HepG2 (cell line): Measurements from ENCODE around the gene TIMM44. TPM values are rescaled to one million over a fixed set of nuclear protein-coding genes. Genes with fewer than 3 reads are reported as not detected.

Source experiments
- ATAC-seq: fragments of 200-7000 bp; cut with Tn5 transposase; 3 replicates; pipeline ENCODE4 v1.9.1; 2020; ENCODE audit warnings: mild to moderate bottlenecking, moderate library complexity
- BruUV-seq: library from RNA; stranded (reverse); fragments of 400-500 nt; replicated peaks from 2 replicates; lab custom pipeline; 2021; lab: Mats Ljungman, UMichigan
- CTCF ChIA-PET: fragments of 300-600 bp; formaldehyde crosslinking; extraction: SDS; loops from one replicate; lab custom pipeline; 2021; ENCODE audit warnings: low total read pairs, inconsistent platforms, low intra/inter-chr PET ratio; lab: Yijun Ruan, JAX
- POLR2A ChIA-PET: fragments of 350-600 bp; sonication (Branson Sonifier 250); formaldehyde crosslinking; loops from one replicate; lab custom pipeline; 2020; ENCODE audit warnings: antibody characterized with exemption, inconsistent platforms; lab: Yijun Ruan, JAX
- DNase-seq: peaks from one replicate; pipeline ENCODE4 v3.0.0-alpha.2; 2015; ENCODE audit warnings: low spot score
- FAIRE-seq: peaks from 3 replicates; lab custom pipeline; 2011; peaks lifted over from hg19 to GRCh38; lab: Jason Lieb, UNC
- H2AFZ ChIP-seq: one replicate; pipeline ENCODE4 v1.6.1; 2011; ENCODE audit warnings: low read length, inconsistent platforms
- H3K27ac ChIP-seq: fragments of 300-600 bp; 3 replicates; pipeline ENCODE4 v1.8.0; 2011; ENCODE audit warnings: mixed run types, mild to moderate bottlenecking, mixed read lengths, low read length, inconsistent platforms; ENCODE audit not compliant: insufficient read depth; ENCODE audit errors: extremely low read length
- H3K27me3 ChIP-seq, 2 experiments: fragments of 200-600 bp in 1 of 2; 2 replicates in 1 of 2; 3 replicates in 1 of 2; pipeline versions ENCODE4 v1.6.0 to v1.8.0; 2011; ENCODE audit warnings: low read length in 2 of 2, mild to moderate bottlenecking in 2 of 2, moderate library complexity in 2 of 2, inconsistent platforms in 1 of 2; ENCODE audit not compliant: insufficient read depth in 2 of 2, control insufficient read depth in 1 of 2
- H3K36me3 ChIP-seq, 2 experiments: fragments of 200-600 bp in 1 of 2; replicated peaks in 1 of 2; 2 replicates in 1 of 2; 3 replicates in 1 of 2; pipeline versions ENCODE4 v1.5.1 to v1.8.0; 2011; ENCODE audit warnings: low read length in 2 of 2, inconsistent platforms in 1 of 2; ENCODE audit not compliant: insufficient read depth in 2 of 2, control insufficient read depth in 1 of 2
- H3K4me1 ChIP-seq: 2 replicates; pipeline ENCODE4 v1.5.1; 2012; ENCODE audit warnings: low read length, inconsistent platforms; ENCODE audit not compliant: insufficient read depth
- H3K4me2 ChIP-seq: 2 replicates; pipeline ENCODE4 v1.6.0; 2011; ENCODE audit warnings: low read depth, low read length, inconsistent platforms
- H3K4me3 ChIP-seq, 3 experiments: fragments of 200-600 bp in 1 of 3; sonication (generic), shearing (Covaris generic) in 1 of 3; replicated peaks in 1 of 3; 2 replicates each; pipeline ENCODE4 v1.5.1; 2011 to 2016; ENCODE audit warnings: low read length in 3 of 3, inconsistent platforms in 2 of 3, low read depth in 2 of 3, mild to moderate bottlenecking in 2 of 3, control low read depth in 1 of 3, mixed read lengths in 1 of 3; ENCODE audit not compliant: insufficient read depth in 1 of 3
- H3K79me2 ChIP-seq: one replicate; pipeline ENCODE4 v1.6.1; 2011; ENCODE audit warnings: low read length, inconsistent platforms; ENCODE audit not compliant: insufficient read depth
- H3K9ac ChIP-seq: 2 replicates; pipeline ENCODE4 v1.6.0; 2011; ENCODE audit warnings: mild to moderate bottlenecking, low read depth, low read length, inconsistent platforms; ENCODE audit not compliant: insufficient read depth
- H3K9me3 ChIP-seq: 2 replicates; pipeline ENCODE4 v1.5.1; 2012; ENCODE audit warnings: mild to moderate bottlenecking, low read length
- H4K20me1 ChIP-seq: 2 replicates; pipeline ENCODE4 v1.6.0; 2011; ENCODE audit warnings: inconsistent platforms, mild to moderate bottlenecking, low read length, moderate library complexity; ENCODE audit not compliant: insufficient read depth
- ARID5B ChIP-seq: IDR thresholded peaks from 2 replicates; pipeline ENCODE4 v1.4.0; 2020; ENCODE audit warnings: mild to moderate bottlenecking, missing genetic modification reagents
- CC2D1A ChIP-seq: sonication (generic); formaldehyde crosslinking; IDR thresholded peaks from 2 replicates; pipeline ENCODE4 v1.8.1; 2023; ENCODE audit warnings: mild to moderate bottlenecking, missing genetic modification reagents
- CENPX ChIP-seq: sonication (generic); formaldehyde crosslinking; IDR thresholded peaks from 2 replicates; pipeline ENCODE4 v1.9.0; 2021; ENCODE audit warnings: mild to moderate bottlenecking, missing genetic modification reagents, moderate library complexity
- FOXO1 ChIP-seq: sonication (generic); formaldehyde crosslinking; IDR thresholded peaks from 2 replicates; pipeline ENCODE4 v1.4.0; 2020; ENCODE audit warnings: missing genetic modification reagents
- MBD4 ChIP-seq: IDR thresholded peaks from 2 replicates; pipeline ENCODE4 v1.6.1; 2012; ENCODE audit warnings: low read length, inconsistent platforms, borderline replicate concordance
- NCOR1 ChIP-seq: fragments of 200-600 bp; sonication (generic); IDR thresholded peaks from 2 replicates; pipeline ENCODE4 v1.7.0; 2017; ENCODE audit warnings: antibody characterized with exemption, low read length, borderline replicate concordance
- SALL2 ChIP-seq: sonication (generic); formaldehyde crosslinking; IDR thresholded peaks from 2 replicates; pipeline ENCODE4 v1.8.1; 2023; ENCODE audit warnings: mild to moderate bottlenecking, missing genetic modification reagents, inconsistent platforms
- SOX6 ChIP-seq, 2 experiments: fragments of 450-650 bp in 1 of 2; sonication (generic) in 1 of 2; formaldehyde crosslinking in 1 of 2; IDR thresholded peaks; 2 replicates each; pipeline versions ENCODE4 v1.4.0 to v1.6.1; 2017 to 2020; ENCODE audit warnings: antibody characterized with exemption in 1 of 2, mild to moderate bottlenecking in 1 of 2, missing genetic modification reagents in 1 of 2
- ZNF569 ChIP-seq: sonication (generic); formaldehyde crosslinking; IDR thresholded peaks from 2 replicates; pipeline ENCODE4 v1.5.0; 2020; ENCODE audit warnings: mild to moderate bottlenecking, missing genetic modification reagents, moderate library complexity, borderline replicate concordance
- ZNF713 ChIP-seq: sonication (generic); formaldehyde crosslinking; IDR thresholded peaks from 2 replicates; pipeline ENCODE4 v1.4.0; 2020; ENCODE audit warnings: mild to moderate bottlenecking, missing genetic modification reagents
- WGBS: methylation state at CpG from one replicate; pipeline ENCODE4 v1.1.6; 2017; ENCODE audit warnings: low lambda C conversion rate; 5-methylcytosine and 5-hydroxymethylcytosine counted together
- in situ Hi-C: cut with HindIII; loops from 2 replicates; pipeline ENCODE4 v1.10.0; 2017; ENCODE audit warnings: low pct_unique_long_range_greater_than_20kb; ENCODE audit not compliant: extremely low pct_ligation_motif_present
- intact Hi-C: fragments of 100-400 bp; cut with micrococcal nuclease; formaldehyde crosslinking; loops from one replicate; pipeline ENCODE4 v1.10.0; 2022; ENCODE audit not compliant: unreplicated experiment
- polyA plus RNA-seq, 8 experiments: library from polyadenylated mRNA; depleted of rRNA in 3 of 8; stranded (reverse) in 7 of 8; unstranded in 1 of 8; fragments of >200 nt; fragmentation: Illumina TruSeq in 4 of 8; extraction: Trizol in 4 of 8; gene quantifications; 2 replicates each; pipeline versions ENCODE4 v1.2.1 to v1.2.3, GENCODE V29; 2011 to 2016; ENCODE audit warnings: low read depth in 4 of 8, missing spikeins in 1 of 8, mixed read lengths in 1 of 8; ENCODE audit not compliant: insufficient read depth in 1 of 8
- total RNA-seq, 5 experiments: library from RNA; depleted of rRNA; stranded (reverse); fragments of >200 nt; fragmentation: Illumina TruSeq; extraction: Trizol; gene quantifications; 2 replicates each; pipeline ENCODE4 v1.2.3, GENCODE V29; 2016; ENCODE audit warnings: low read depth in 1 of 5
- TF ChIP-seq, protein P1 (sequence below): sonication (generic); formaldehyde crosslinking; IDR thresholded peaks from 2 replicates; pipeline ENCODE4 v1.5.1; 2020; ENCODE audit warnings: mild to moderate bottlenecking, missing genetic modification reagents, borderline replicate concordance
- TF ChIP-seq, protein P2 (sequence below): sonication (generic); formaldehyde crosslinking; IDR thresholded peaks from 2 replicates; pipeline ENCODE4 v1.4.0; 2020; ENCODE audit warnings: mild to moderate bottlenecking, missing genetic modification reagents
- TF ChIP-seq, protein P3 (sequence below): sonication (generic); formaldehyde crosslinking; IDR thresholded peaks from 2 replicates; pipeline ENCODE4 v1.5.0; 2020; ENCODE audit warnings: mild to moderate bottlenecking, missing genetic modification reagents

The TIMM44 gene
- total and polyA plus RNA-seq, 2 of the 13 experiments (the other 11 are each of a cell fraction or from before 2014, with no cell fraction given) = 42.9 to 72.6 TPM

GRCh38 chr19:7932930-7933300 lies 10.6 kb downstream of the TIMM44 start:
- H2AFZ ChIP-seq = no peak overlapping the region
- H3K79me2 ChIP-seq = no peaks in the 10 kb centered on the region
- H3K4me2 ChIP-seq = no peak overlapping the region
- no peak for FAIRE-seq
- WGBS = 100% methylated on average over 1 of the region's 10 CpGs
- H3K27me3 ChIP-seq = no peaks in the 10 kb centered on the region
- no peak overlapping the region for H3K9ac ChIP-seq
- H3K27ac ChIP-seq = no peak overlapping the region
- H3K4me3 ChIP-seq = no peak overlapping the region
- no peak for ATAC-seq
- CTCF ChIA-PET = no interaction called here
- no TSS peak for BruUV-seq
- no peaks in the 10 kb centered on the region for H4K20me1 ChIP-seq
- in situ Hi-C loops (no loop called here), intact Hi-C loops (no loop called here)
- no peaks in the 10 kb centered on the region for H3K4me1 ChIP-seq
- POLR2A ChIA-PET = interaction anchor here (5.2 kb wide), 1 partner anchor 10 kb away, joined by 57 read pairs; the partner anchor contains the start of gene TIMM44
- no peaks in the 10 kb centered on the region for H3K9me3 ChIP-seq
- H3K36me3 ChIP-seq = peaks cover 38 to 71% of the 10 kb centered on the region in 2 experiments; a peak in 4 of 5 replicates
- DNase-seq = no peak
- TF ChIP-seq SALL2 (CRISPR knock-in tag) = no peak
- no peak for TF ChIP-seq ARID5B (CRISPR knock-in tag)
- TF ChIP-seq, protein P1, sequence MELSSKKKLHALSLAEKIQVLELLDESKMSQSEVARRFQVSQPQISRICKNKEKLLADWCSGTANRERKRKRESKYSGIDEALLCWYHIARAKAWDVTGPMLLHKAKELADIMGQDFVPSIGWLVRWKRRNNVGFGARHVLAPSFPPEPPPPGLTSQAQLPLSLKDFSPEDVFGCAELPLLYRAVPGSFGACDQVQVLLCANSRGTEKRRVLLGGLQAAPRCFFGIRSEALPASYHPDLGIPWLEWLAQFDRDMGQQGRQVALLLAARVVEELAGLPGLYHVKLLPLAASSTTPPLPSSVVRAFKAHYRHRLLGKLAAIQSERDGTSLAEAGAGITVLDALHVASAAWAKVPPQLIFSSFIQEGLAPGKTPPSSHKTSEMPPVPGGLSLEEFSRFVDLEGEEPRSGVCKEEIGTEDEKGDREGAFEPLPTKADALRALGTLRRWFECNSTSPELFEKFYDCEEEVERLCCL (CRISPR knock-in tag) = no peak
- TF ChIP-seq CC2D1A = no peak
- TF ChIP-seq FOXO1 (CRISPR knock-in tag) = no peak
- no peak for TF ChIP-seq NCOR1
- no peak for TF ChIP-seq ZNF713 (CRISPR knock-in tag)
- TF ChIP-seq, protein P2, sequence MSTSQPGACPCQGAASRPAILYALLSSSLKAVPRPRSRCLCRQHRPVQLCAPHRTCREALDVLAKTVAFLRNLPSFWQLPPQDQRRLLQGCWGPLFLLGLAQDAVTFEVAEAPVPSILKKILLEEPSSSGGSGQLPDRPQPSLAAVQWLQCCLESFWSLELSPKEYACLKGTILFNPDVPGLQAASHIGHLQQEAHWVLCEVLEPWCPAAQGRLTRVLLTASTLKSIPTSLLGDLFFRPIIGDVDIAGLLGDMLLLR (CRISPR knock-in tag) = no peak
- TF ChIP-seq ZNF569 (CRISPR knock-in tag) = no peak
- TF ChIP-seq SOX6 (IDR thresholded peaks at IDR 0.05) = no peak
- TF ChIP-seq SOX6 (CRISPR knock-in tag; IDR thresholded peaks at IDR 0.05) = no peak
- TF ChIP-seq MBD4 = no peak
- TF ChIP-seq, protein P3, sequence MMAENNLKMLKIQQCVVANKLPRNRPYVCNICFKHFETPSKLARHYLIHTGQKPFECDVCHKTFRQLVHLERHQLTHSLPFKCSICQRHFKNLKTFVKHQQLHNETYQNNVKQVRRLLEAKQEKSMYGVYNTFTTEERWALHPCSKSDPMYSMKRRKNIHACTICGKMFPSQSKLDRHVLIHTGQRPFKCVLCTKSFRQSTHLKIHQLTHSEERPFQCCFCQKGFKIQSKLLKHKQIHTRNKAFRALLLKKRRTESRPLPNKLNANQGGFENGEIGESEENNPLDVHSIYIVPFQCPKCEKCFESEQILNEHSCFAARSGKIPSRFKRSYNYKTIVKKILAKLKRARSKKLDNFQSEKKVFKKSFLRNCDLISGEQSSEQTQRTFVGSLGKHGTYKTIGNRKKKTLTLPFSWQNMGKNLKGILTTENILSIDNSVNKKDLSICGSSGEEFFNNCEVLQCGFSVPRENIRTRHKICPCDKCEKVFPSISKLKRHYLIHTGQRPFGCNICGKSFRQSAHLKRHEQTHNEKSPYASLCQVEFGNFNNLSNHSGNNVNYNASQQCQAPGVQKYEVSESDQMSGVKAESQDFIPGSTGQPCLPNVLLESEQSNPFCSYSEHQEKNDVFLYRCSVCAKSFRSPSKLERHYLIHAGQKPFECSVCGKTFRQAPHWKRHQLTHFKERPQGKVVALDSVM = no peak
- no peak for TF ChIP-seq CENPX (CRISPR knock-in tag)
